Measurements from ENCODE around the gene PPARGC1A.

The PPARGC1A gene

GRCh38 chr4:23904639-23905071, 14.8 kb upstream of the PPARGC1A start:
- no peak for DNase-seq

DNA sequence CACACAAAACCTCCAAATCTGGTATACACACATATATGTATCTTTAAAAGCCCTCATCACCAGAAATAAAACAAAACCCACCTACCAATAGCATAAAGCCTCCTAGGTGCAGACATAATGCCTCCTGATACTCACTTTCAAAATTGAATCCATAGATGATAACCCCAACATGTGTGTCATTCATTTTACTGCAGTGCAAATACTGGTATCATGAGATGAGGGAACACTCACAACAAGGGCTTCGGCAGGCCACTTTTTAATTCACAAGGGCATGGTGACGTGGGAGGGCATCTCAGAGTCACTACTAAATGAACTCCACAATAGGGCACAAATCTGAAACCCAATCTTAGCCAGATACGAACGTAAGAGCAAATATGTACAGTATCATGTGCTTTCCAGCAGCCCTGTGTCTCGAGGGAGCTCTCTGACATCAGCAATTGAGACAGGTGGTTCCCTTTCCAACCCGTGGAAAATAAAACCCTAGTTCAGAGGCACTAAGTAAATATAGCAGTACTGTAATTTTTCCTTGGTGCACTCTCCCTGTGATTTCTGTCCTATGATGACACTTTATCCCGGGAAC, 14.1 kb upstream of the PPARGC1A start:
- DNase-seq, result no peak

DNA sequence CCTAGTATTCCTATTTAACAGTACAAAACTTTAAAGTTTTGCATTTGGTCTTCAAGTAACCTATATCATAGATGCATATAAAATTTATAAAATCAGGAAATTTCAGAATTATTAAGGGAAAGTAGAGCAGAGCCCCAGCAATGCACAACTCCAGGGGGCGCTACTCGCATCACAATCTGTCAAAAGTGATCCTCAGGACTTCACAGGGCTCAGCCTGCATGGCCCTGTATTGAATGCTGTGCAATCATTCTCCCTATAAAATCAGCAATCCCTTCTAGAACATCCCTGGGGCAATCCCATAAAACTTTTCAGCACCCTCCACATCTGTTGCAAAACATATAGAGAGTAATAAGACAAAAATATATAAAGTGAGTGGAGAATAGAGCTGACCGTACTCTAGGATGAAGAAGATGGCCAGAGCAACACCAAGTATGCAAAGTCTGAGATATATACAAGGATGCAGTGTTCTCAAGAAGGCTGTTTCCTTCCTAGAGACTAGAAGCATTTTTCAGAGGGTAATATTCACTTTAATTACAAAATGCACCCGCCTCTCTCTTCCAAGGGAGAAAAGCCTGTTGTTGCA, 12.5 kb upstream of the PPARGC1A start:
- DNase-seq, result no peak

DNA sequence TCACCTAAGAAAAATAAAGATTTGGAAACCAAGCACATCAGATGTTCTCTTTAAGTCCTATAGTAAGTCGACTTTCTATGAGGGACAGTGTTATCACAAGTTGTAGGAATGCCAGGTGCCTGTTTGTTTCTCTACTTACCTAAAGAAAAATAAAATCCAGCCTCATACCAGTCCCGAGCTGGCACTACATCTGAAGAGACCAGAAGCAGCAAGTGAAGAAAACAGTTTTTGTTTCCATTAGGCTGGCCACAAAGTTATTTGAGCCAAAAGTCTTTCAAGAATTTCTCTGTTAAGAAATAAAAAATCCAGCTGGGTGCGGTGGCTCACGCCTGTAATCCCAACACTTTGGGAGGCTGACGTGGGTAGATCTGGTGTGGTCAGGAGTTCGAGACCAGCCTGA, 10.8 kb upstream of the PPARGC1A start:
- no peak for DNase-seq

DNA sequence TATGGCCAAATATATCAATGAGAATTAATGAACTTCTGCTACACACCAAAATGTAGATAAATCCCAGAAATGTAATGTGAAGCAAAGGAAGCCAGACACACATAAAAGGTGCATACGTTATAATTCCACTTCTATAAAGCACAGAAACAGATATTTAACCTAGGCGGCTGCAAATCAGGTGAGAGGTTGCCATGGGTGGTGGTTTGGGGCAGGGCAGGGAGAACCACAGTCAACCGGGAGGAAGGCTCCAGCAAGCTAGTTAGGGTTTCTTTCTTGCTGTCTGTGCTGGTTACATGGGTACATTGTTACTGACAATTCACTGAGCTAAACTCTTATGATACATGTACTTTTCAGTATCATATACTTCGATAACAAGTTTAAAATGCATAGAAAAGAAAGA, 9.7 kb upstream of the PPARGC1A start:
- no peak for DNase-seq

DNA sequence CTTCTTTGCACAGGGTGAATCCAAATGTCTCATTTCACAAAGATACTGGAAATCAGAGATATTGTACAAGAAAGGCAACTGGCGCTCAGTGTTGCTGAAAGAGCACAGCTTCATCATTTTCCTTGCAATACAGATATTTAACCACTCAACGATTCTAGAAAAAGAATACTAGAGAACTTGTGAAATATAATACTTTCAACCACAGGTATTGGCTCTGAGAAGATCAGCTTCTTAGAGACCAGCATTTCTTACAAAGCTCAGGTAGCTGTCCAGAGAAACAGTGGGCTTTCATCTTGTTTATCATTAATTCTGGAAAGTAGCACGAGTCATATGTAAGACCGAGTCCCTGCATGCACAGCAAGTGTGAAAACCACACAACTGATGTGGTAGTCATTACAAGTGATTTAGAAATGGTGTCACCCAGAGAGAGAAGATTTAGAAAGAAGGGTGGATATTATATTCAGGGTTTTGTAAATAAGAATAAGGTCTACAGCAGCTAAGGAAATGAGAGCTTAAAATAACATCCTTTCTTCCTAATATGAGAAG, 7.8 kb upstream of the PPARGC1A start:
- DNase-seq, result no peak

DNA sequence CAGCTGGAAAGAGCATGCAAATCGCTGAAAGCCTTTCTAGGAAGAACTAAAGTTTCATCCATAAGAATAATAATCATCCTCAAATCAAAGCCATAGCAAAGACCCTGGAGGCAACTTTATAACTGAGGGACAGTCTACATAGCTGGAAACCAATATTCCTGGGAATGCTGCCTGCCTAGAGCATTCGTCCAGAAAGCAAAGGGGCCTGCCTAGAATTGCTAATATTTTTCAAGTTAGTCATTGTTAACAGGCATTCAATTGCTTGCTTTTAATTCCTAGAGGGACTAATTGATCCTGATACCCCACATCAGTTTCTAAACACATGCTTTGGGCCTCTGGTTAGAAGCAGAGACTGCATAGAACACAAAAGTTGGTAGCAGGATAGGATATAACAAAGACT, 4.2 kb upstream of the PPARGC1A start:
- no peak for DNase-seq

GRCh38 chr4:23891064-23891421, 1.2 kb upstream of the PPARGC1A start:
- DNase-seq, result no peak

GRCh38 chr4:23890369-23891063, 669 bp upstream of the PPARGC1A start:
- no peak for DNase-seq

DNA sequence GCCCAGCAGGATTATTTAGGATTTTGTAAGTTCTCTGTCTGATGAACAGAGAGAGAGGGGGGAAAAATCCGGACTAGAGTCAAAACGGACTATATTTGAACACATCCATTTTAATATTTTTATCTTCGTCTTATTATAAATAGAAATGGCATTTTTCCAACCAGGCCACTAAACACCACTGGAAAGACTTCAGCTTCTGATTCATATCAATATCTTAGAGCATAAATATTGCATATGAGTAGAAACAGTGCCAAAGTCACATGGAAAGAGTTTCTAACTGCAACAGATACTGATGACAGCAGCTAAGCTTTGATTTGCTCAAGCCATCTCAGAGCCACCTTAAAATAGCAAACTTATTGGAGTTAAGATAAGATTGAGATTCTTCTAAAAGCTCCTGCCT, 456 bp downstream of the PPARGC1A start:
- DNase-seq, result no peak

DNA sequence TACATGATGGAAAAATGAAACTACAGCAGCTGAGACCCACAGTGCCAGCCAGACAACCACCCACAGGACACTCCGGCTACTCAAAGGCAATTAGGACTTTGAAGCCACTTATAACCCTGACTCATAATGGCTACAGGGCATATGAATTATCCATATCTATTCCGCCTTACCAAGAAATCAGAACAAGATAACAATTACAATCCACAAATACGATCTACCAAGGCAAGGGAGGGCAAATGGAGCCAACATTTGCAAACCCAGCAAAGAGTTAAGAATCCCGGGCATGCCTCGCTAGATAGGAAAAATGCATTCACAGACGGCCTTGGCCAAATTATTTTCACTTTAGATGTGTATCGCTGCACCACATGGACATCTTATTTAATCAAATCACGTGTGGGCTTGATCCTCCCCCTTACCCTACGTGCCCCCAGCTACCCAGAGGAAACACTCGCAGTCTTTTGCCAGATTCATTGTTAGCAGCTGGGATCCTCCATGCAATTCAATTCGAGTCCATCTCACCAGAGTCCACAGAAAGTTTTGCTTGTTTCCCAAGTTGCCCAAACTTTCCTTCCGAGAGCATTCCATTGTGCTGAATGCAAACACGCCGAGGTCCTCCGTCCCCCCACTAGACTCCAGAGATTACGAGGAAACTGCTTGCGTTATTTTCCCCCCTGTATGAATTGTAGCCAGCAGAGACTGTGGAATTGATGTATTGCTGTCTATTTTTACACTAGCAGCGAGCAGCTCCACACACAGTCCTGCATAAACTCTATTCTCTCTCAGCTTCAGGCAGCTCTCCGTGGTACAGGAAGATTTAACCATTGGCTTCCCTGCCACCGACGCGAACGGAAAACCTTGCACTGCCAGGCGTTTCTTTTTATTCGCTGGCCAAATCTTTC, 1.2 kb downstream of the PPARGC1A start:
- DNase-seq, result no peak

- DNase-seq, result no peak
Measured at GRCh38 chr4:23887989-23888388, 1.9 kb downstream of the PPARGC1A start.

DNA sequence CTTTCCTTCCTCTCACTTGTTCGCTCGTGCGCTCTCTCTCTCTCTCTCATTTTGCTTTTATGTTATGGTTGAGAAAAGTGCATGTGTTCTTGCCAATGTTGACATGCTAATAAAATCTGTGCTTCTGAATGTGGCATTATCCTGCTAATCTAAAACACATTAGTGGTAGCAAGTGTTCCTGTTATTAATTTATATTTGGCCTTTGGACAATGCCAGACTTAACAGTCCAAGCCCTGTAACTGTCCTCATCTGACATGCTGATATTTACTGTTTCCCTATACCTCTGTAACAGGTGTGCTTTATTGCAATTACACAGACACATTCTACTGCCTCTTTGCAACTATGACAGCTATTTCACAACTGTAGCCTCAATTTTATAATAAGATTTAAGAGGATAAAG, 2.7 kb downstream of the PPARGC1A start:
- DNase-seq, result no peak

GRCh38 chr4:23885943-23886590, 3.8 kb downstream of the PPARGC1A start:
- DNase-seq, result no peak

DNA sequence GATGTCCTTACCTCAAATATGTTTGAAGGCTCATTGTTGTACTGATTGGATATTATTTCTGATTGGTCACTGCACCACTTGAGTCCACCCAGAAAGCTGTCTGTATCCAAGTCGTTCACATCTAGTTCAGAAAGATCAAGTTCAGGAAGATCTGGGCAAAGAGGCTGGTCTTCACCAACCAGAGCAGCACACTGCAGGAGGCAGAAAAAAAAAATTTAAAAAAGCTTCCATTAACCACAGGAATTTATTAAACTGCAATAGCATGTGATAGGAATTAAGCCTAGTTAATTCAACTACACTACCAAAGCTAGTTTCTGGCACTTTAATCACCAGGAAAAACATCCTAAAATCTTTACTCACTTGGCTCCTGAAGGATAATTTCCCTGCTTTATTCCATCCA, 5.1 kb downstream of the PPARGC1A start:
- no peak for DNase-seq

DNA sequence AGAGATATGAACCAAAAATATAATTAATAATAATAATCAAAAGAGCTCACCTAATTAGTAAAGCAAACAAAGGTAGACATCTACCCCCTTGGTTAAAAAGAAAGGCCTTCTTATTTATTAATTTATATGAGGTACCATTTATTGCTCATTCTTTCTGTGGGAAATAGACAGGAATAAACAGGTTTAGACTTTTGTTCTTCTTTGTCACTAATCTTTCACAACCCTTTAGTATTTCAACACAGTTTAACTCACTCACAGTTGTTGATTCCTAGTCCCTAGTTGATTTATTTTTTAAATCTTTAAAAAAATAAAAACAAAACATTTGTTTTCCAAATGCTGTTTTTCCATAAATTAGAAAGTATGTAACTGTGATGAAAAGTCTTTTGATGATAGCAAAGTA, 5.6 kb downstream of the PPARGC1A start:
- DNase-seq, result no peak

GRCh38 chr4:23882976-23883531, 6.8 kb downstream of the PPARGC1A start:
- DNase-seq, result no peak

DNA sequence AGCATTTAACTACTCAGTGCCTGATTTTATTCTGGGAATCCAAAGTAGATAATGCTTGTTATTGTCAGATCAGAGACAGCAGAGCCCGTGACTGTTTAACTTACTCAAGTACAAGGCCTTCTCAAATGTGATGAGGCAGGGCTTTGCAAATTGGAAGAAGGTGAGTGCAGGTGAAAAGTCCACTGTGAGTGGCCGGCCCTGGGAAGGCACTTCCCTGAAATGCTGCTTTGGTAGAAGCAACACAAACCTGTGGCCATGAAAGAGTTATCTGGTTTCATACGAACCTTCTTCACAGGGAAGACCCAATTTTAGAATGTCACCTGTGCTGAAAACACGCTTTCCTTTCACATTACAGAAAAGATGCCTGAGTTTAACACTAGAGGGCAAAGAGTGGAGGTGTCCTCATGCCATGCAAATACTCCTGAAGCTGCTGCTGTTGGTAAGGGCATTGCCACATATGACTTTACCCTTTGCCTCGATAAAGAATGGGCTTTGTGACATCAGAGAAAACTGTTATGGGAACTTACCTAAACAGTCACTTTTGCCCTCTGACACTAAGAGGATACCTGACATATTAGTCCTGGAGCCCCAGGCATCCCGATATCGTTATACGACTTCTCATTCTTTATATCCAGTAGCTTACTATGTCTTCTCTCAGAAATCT, 8.0 kb downstream of the PPARGC1A start:
- no peak for DNase-seq

- DNase-seq, result no peak
Measured at GRCh38 chr4:23881052-23881501, 8.8 kb downstream of the PPARGC1A start.

DNA sequence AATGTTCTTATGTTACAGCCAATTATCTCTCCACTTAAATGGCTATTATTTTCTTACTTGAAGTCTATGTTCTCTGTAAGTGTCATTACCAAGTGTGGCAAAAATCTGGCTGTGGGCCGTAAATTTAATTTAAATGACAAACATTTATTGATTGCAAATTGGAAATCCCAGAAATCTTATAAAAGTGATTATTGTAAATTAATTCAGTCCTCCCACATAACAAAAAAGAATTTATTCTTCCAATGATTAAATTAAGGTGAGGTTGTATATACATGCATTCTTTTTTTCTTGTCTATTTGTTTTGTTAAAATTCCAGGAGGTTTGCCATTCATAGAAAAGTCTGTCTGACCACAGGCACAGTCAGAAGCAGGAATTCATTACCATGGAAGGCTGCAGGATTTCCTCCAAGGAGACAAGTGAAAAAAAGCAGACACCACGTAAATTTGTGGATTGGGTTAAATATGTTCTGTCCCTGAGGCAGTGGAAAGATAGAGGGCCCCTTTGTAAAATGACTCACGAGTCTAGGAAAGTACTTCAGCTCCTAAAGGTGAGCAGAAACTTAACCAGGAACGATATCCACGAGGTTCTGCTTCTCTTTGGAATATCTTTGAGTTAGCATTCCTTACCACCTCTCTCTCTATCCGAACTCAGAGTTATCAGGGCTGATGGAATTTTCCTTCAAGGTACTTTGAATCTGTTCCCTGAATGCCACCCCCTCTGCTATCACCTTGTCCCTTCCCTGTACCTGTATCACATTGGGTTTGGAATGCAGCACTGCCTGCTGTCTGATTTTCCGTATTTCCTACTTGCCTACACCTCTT, 10.7 kb downstream of the PPARGC1A start:
- DNase-seq, result no peak

Data from SIG-M5 (cell line).